ENCODE measurements around the gene DIP2C. TPM values are rescaled to one million over a fixed set of nuclear protein-coding genes. Genes with fewer than 3 reads are reported as not detected.
A peak's percentile ranks its signal among the peaks of the same experiment; 100 is the strongest.
"Not testable (repeated sequence)": the region's sequence is repeated elsewhere in the genome, so short reads cannot be mapped to it uniquely, and the experiment has no call there.

DIP2C gene
- total RNA-seq, 1 donor from 2014 or later: 31.5 TPM

DNA sequence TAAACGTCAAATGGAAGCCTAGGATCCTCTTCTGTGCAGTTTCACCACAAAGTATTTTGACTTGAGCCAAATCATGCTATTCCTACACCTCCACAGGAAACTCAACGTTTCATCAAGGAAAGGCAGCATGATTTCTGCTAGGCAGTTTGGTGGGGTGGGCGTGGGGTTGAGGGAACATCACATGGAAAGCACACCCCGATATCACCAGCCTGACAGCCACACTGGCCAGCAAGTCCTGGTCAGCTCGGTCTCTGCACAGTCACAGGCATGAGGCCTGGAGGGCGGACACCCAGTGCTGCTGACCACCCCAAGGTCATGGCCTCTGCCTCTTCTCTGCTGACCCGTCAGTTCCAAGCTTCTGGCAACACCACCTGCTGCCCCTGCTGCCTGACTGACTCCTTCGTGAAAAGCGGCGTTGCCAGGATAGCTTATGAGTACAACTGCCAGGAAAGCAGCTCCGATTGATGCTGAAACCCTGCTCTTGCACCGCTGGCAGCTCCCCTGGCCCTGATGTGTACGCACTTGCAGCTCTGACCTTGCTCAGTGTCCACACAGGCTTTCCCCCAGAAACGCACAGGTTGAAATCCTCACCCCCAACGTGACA lies 171.5 kb downstream of the DIP2C start:
- no peak for DNase-seq (ENCODE audit: low spot score)

DNA sequence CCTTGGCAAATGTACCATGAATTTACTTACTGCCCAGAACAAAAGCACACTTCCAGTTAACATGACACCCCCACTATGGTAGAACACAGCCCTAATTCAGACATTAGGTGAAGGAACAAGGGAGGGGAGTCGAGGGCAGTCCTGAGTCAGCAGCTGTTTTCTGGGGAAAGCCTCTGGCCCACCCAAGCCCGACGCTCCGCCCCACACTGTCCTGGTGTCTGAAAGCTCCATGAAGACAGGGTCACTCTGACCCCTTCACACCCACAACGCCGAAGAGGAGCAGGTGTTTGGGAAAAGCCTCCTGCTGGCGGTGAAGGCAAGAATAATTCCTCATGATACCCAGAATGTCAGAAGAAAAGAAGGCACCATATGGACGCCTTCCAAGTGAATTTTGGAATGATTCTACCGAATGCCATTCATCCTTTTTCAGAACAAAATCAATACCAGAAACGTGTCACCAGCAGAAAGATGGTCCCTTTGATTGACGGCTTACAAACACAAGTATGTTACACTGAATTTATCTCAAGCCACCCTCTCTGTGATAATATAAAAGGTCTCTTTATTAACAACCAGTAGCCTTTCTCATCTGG lies 172.1 kb downstream of the DIP2C start:
- DNase-seq (ENCODE audit: low spot score): no peak

DNA sequence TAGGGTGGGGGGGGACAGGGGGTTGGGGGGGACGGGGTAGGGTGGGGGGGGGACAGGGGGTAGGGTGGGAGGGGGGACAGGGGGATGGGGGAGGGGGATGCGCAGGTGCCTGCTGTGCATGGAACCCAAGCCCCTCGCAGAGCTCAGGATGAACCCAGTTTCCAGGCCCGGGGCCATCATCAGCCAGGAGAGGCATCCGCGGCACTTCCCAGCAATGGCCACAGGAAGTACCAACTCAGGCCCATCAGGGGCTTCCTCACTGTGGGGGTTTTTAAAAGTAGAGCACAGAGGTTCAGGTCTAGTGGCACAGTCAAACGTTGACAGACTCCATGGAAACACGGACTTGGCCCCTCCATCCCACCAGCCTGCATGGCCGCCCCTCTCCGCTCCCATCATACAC lies 172.7 kb downstream of the DIP2C start:
- DNase-seq (ENCODE audit: low spot score): no peak

DNA sequence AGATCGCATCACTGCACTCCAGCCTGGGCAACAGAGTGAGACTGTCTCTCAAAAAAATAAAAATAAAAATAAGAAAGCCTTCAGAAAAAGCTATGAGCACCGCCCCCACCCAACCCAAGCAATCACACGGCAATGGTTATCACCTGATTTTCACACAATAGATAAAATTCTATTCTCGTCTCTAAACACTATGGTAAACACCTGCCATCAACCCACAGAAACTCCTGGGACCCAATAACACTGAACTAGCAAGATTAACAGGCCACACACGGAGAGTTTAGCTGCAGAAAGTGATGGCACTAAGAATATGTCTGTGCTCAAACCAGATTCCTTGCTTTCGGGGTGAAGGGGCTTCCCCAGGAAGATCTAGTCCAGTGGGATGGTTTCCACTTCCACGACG lies 173.8 kb downstream of the DIP2C start:
- DNase-seq (ENCODE audit: low spot score): no peak

DNA sequence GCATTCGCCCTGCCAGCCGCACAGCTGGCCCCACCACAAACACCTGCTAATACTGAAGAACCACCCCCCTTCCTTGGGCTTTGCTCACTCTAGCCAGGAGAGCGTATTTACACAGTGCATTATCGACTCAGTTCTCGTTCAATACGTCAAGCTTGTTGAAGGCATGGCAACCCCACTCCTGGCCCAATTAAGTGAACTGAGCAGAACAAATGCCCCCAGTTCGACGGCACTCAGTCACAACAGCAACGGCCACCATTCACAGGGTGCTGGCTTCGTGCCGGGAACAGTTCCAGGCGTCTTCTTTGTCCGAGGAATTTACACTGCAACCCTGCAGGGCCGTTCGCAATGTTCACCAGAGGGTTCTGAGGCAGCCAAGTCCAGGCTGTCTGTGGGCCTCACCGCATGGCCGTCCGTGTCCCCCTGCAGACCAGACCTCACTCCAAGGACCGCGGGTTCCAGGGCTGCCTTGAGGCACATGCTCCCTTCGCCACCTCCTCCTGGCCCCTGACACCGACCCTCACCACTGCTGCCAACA lies 175.3 kb downstream of the DIP2C start:
- DNase-seq (ENCODE audit: low spot score): peak; percentile 68

DNA sequence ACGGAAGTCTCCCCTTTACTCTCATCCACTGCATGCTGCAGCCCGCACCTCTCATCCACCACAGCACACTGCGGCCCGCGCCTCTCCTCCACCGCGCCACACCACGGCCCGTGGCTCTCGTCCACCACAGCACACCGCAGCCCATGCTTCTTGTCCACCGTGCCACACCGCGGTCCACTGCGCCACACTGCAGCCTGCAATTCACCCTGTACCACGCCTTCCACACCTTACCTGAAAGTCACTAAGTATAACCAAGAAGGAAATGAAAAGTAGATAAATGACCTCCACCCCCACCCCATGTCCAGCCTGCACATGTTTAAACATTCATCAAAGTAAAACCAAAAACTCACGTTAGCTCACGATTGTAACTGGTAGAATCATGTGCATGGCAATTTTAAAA lies 176.1 kb downstream of the DIP2C start:
- no peak for DNase-seq (ENCODE audit: low spot score)

DNA sequence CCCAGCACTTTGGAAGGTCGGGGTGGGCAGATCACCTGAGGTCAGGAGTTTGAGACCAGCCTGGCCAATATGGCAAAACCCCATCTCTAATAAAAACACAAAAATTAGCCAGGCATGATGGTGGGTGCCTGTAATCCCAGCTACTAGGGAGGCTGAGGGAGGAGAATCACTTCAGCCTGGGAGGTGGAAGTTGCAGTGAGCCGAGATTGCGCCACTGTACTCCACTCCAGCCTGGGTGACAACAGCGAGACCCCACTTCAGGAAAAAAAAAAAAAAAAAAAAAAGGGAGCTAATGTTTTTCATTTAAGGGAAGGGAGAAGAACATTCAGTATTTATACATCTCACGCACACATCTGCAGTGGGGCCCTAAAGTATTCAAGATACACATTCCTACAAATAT lies 176.8 kb downstream of the DIP2C start:
- DNase-seq (ENCODE audit: low spot score): not testable (repeated sequence)

DNA sequence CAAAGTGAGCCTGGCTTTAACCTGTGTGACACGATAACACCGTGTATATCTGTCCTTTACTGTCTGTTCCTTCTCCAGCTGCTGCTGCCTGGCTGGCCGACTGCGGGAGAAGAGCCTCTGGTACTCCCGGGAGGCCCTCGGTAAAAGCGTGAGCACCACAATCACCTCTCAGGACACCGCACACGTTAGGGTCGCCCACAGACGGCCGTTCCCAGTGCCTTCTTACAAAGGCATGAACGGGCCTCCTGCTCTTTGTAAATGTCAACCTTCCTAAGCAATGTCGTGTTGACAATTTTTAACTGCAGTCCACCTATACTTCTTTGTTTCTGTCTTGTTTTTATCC lies 177.6 kb downstream of the DIP2C start:
- DNase-seq (ENCODE audit: low spot score): no peak

DNA sequence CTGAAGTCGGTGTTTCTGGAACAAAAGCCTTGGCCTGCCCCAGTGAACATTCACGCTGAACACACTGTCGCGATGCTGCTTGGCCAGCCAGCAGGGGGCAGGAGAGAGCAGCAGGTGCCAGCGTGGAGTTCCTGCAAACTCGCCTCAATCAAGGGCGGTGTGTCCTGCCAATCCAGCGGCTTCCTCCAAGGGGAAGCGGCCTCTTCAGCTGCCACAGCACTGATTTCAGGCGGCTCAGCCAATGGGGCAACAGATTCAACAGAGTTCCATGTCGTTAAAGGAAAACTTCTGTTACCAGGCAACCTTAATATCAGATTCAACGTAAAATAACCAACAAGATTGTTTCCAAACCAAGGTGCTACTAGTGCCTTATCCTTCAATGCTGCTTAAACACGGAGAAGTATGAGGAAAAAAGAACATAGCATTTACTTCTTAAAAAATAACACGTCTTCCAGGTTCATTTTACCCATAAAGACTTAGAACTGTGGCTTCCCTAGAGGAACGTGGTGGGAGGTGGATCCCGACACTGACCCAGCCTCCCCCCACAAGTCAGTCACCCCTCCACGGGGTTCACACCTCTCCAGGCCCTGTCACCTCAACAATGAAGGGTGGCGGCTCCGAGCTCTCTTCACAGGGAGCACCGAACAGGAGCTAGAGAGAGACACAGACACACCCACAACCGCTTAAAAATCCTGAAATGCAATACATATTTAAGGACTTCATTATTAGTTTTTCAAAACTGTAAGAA lies 178.2 kb downstream of the DIP2C start:
- peak; percentile 90 for DNase-seq (ENCODE audit: low spot score)

DNA sequence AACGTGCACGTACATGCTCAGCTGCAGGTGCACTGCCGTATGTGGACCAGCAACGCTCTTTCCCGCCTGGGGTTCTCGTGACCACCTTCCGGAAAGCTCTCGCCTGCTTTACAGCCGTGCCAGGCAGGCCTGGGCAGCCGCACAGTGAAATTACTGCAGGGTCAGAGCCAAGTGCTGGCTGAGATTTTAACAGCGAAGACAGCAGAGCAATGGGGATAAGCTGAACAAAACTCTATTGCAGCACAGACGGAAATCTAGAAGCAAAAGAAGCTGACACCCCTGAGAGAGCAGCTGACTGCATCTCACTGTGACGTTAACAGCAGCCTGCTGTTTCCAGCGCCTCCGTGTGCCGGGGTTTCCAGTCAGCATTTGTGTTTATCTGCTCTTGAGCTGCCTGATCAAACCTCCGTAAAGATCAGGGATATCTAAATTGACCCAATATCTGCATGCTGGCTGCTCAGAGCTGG lies 179.0 kb downstream of the DIP2C start:
- DNase-seq (ENCODE audit: low spot score): no peak

DNA sequence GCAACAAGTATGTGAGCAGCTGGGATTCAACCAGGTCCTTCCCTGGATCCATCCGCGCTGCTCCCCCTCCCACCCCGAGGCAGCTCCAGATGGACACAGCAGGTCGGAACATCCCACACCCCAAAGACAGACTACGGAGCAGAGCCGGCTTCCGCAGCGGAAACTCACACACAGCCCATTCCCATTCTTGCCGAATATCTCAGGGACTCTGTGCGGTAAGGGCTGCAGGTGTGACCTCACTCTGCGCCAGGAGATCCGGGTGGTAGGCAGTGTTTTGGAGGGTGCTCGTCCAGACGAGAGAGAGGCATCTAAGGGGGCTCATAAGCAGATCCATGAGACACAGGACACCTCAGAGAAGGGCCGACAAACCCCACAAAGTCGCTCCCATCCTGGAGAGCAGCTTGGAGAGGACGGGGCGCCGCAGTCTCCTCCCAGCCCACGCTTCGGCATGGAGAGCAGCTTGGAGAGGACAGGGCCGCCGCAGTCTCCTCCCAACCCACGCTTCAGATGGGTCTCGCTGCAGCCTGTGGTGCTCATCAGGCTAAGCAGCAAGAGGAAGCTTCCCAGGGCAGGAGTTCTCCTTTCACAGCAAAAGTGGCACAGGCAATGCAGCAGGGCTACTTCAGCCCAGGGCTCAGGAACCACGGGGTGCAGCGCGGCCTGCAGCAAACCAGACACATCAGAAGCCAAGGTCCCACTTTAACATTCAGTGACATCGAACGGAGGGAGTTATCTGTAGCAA lies 179.9 kb downstream of the DIP2C start:
- no peak for DNase-seq (ENCODE audit: low spot score)

DNA sequence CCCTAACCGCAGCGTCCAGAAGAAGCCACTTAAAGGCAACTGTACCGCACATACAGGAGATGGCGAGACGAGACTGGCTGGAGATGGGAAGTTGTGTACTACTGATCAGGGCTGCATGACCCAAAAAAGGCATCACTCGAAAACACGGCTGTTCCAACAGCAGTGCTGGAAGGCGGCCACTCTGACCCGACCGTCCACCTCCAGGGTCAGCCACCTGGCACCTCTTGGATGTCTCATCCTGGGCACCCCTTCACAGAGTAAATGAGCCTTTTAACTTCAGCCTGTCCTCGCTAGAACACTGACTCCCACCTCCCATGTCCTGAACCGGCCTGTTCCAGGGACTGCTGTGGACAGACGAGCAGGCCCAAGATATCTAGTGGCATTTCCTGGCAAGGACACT lies 180.7 kb downstream of the DIP2C start:
- no peak for DNase-seq (ENCODE audit: low spot score)

DNA sequence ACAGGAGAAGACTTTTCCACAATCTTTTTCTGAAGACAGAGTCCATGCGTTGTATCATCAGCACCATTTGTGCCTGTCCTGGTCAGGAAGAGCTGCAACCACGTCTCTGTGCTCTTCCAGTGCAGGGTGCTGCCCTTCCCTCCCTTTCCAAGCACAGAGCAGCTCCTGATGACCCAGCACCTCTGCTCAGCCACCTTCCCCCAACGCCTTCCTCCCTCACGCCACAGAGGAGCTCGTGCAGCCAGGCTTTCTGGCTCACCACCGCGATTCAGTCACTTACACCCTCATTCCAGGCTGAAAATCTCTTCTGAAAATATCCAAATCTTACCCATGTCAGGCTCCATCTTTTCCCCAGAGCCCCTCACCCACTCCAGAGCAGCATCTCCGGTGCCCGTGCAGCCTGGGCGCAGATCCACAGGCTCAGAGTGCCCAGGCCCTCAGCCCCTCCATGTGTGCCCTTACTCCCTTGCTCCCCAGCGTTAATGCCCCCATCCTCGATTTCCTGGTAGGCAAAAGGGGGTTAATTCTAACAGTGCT lies 181.5 kb downstream of the DIP2C start:
- DNase-seq (ENCODE audit: low spot score): no peak

DNA sequence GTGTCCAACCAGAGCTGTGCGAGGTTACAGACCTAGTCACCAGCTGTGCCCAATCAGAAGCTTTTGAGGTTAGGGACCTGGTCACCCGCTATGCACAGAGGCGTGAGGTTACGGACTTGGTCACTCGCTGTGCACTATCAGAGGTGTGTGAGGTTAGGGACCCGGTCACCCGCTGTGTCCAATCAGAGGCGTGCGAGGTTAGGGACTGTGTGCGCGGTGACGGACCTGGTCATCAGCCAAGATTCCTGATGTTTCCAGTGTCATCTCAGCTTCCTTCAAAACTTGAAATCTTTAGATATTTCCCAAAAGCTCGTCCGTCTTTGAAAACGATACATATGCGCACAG lies 182.1 kb downstream of the DIP2C start:
- no peak for DNase-seq (ENCODE audit: low spot score)

DNA sequence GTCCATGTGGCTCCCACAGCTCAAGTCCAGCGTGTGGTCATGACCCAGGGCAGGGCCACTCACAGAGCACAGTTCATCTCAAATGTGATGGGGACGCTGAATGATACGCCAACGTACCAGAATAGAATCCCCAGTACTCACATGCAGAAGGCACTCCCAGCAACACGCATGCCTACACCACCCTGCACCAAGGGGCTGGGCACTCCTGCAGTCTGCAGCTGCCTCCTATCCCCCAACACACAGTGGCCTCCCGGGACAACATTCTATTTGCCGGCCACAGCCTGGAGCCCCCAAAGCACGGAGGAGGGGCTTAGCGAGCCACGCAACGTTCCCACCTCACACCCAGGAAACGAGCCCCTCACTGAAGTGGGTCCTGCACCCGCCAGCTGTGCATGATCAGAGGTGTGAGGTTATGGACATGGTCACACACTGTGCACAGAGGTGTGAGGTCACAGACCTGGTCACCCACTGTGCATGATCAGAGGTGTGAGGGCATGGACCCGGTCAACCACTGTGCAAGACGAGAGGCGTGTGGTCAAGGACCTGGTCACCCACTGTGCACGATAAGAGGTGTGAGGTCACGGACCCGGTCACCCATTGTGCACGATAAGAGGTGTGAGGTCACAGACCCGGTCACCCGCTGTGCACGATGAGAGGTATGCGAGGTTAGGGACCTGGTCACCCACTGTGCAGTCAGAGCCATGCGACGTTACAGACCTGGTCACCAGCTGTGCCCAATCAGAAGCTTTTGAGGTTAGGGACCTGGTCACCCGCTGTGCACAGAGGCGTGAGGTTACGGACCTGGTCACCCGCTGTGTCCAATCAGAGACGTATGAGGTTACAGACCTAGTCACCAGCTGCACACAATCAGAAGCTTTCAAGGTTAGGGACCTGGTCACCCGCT lies 182.8 kb downstream of the DIP2C start:
- DNase-seq (ENCODE audit: low spot score): no peak

DNA sequence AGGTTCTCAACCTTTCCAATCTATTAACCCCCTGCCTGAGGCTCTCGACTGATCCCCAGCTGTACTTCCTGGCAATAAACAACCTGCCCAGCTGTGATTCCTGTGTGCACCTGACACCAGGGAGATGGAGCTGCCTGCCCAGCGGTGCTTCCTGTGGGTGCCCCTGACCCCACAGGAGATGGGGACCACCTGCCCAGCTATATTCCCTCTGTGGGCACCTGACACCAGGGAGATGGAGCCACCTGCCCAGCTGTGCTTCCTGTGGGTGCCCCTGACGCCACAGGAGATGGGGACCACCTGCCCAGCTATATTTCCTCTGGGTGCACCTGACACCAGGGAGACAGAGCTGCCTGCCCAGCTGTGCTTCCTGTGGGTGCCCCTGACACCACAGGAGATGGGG lies 184.0 kb downstream of the DIP2C start:
- no peak for DNase-seq (ENCODE audit: low spot score)

DNA sequence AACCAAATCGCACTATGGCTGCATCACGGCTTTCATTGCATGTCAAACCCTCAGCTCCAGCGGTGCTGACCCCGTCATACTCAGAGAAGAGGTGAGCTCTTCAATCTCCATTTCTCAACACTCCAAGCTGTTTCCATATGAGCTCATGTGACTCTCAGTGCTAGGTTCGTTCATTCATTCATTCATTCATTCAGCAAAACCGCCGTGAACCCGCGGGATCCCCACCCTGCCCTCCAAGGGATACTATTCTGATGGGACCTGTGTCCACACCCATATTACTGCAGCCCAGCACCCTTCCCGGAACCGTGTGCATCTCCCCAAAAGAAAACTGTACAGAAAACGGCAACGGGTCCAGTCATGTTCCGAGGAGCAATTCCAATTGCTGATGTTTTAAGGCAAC lies 184.7 kb downstream of the DIP2C start:
- no peak for DNase-seq (ENCODE audit: low spot score)

DNA sequence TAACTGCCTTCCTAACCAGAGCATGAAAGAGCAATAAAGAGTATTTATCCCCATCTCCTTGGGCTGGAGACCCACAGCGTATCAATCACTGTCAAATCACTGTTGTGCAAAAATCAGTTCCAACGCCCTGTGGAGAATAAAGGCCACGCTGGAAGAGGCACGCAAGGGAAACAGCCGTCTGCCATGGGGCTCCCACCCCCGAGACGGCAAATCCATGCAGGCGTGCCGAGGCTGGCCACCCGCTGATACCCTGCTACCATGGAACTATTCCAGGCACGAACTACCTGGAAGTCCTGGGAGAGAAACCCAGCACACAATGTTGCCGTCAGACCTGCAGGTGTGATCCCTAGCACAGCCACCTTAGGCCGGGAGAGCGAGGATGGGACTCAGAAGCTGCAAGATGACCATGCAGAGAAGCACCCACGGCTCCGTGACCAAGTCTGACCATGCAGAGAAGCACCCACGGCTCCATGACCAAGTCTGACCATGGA lies 185.3 kb downstream of the DIP2C start:
- no peak for DNase-seq (ENCODE audit: low spot score)

DNA sequence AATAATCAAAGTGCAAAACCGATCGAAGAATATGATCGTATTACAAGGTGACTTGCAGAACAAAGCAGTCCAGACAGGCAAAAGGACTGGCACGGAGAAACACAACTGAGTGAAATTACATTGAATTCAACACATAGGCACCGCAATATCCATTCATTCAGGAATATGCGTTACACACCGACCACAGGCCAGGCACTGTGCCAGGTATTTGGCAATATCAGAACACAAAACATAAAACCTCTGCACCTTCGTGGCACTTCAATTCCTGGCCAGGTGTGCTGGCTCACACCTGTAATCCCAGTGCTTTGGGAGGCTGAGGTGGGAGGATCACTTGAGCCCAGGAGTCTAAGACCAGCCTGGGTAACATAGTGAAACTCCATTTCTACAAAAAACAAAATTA lies 187.9 kb downstream of the DIP2C start:
- no peak for DNase-seq (ENCODE audit: low spot score)

DNA sequence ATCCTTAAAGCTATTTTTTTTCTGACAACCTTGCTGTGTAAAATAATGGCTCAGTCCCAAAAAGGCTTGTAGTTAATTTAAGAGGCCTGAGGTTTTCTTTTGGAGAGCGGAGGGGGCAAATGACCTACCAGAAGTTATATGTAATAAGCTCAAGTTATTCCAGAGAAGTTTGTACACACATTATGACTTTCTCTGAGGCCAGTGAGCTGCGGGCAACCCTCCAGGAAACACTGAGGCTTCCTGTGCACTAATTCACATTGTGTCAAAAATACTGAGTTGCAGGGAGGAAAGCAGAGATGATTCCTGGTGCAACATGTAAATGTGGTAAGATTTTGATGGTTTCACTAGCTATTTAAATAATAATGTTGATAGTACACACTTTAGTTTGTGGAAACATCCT lies 188.6 kb downstream of the DIP2C start:
- no peak for DNase-seq (ENCODE audit: low spot score)

DNA sequence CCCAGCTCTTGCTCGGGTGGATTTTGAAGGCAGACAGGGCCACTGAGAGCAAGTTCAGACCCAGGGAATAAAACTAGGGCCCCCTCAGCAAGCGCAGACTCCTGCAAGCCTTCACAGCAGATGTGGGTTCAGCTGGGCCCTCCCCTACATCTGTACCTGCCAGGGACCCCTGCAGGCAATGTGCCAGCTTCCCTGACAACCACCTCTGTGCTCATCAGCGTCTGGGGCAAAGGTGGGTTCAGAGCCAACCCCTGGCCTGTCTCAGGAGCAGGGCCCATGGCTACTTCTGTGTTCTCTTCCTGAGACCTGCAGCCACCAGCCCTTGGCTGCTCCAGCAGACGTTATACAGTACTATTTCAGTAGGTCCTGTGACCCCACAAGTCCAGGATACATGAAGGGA lies 189.5 kb downstream of the DIP2C start:
- DNase-seq (ENCODE audit: low spot score): no peak

Data from mucosa of gallbladder (tissue), 1 donor.